H54 (cell line): Measurements from ENCODE around the gene ANAPC16.
"Not testable (repeated sequence)": the region's sequence is repeated elsewhere in the genome, so short reads cannot be mapped to it uniquely, and the experiment has no call there.

Source experiments
- DNase-seq: peaks from one replicate; pipeline ENCODE4 v3.0.0; 2011; ENCODE audit warnings: low spot score, mixed read lengths; ENCODE audit not compliant: insufficient read length
- FAIRE-seq: peaks from 3 replicates; lab custom pipeline; 2011; peaks lifted over from hg19 to GRCh38; lab: Jason Lieb, UNC
- POLR2A ChIP-seq: IDR thresholded peaks from 2 replicates; pipeline ENCODE4 v1.6.1; 2011; ENCODE audit warnings: low read depth, mild to moderate bottlenecking, low read length

ANAPC16 gene

GRCh38 chr10:72259491-72260238 lies 43.9 kb downstream of the ANAPC16 start:
- FAIRE-seq (no peak), DNase-seq (no peak)

DNA sequence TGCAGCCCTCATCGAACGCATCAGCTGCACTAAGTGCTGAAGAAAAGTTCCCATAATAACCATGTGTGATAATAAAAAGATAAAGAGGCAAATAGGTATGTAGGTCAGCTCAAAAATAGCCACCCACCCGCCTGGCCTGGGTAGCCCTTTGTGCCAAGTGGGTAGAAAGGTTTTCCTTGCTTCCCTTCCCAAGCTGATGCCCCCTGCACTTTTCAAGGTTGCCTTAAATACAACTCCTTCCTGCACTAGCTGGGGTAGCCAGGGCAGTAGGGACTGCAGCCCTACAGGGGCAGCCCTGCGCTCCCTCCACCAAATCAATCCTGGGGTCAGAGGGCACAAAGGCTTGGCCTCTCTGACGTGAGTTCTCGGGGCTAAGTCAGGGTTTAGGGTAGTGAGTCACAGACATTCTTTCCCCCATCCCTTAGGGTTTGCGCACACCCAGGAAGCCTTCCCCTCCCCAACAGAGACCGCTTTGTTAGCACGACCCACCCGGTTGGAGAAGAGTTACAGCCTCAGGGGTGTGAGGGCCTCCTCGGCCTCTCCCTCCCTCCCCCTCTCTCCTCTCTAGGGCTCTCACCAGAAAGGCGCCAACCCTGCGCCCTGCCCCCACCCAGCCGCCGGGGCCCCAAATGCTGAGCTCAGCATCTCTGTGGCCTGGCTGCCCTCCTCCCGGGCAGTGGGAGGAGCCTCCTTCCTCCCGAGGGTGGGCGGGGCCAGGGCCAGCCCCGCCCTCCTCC lies 44.6 kb downstream of the ANAPC16 start:
- FAIRE-seq (no peak), DNase-seq (peak; percentile 92)
- no peak for TF ChIP-seq POLR2A

More at GRCh38 chr10:72259491-72260238, 43.9 kb downstream of the ANAPC16 start:
- no peak for TF ChIP-seq POLR2A

DNA sequence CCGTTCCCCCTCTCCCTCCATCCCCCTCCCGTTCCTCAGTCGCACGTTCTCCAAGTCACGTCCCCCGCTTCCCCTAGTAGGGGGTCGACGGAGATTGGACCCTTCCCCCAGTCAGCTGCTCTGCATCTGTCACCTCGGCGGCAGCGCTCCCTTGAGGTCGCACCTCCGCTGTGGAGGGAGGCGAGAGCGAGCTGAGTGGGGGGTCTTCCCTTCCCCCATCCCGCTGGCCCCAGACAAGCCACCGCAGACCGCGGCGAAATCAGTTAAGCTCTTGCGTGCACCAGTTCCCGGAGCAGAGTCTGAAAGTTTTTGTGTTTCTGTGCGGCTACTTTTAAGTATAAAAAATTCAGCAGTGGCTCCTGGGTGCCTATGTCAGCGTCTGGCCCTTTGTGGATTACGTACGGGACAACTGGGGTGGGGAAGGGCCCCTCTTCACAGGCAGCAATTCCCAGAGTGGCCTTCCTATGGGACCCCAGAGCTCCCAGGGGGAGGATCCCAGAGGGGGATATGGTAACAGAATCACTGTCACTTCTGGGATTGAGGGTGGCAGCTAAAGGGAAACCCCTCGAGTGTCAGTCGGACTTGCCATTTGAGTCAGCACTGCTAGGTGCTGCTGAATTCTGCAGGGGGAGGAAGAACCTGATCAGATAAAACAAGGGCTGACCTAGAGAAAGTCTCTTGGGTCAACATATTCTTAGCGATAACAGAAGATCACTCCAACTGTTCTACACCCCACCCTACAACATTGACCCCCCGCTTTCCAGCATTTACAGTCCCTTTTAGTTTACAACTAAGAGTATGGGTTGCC lies 45.4 kb downstream of the ANAPC16 start:
- DNase-seq (no peak), FAIRE-seq (no peak)
- no peak for TF ChIP-seq POLR2A

- TF ChIP-seq POLR2A, result no peak
- no peak for DNase-seq
- no peak for FAIRE-seq
Measured at GRCh38 chr10:72261784-72262404, 46.1 kb downstream of the ANAPC16 start.

DNA sequence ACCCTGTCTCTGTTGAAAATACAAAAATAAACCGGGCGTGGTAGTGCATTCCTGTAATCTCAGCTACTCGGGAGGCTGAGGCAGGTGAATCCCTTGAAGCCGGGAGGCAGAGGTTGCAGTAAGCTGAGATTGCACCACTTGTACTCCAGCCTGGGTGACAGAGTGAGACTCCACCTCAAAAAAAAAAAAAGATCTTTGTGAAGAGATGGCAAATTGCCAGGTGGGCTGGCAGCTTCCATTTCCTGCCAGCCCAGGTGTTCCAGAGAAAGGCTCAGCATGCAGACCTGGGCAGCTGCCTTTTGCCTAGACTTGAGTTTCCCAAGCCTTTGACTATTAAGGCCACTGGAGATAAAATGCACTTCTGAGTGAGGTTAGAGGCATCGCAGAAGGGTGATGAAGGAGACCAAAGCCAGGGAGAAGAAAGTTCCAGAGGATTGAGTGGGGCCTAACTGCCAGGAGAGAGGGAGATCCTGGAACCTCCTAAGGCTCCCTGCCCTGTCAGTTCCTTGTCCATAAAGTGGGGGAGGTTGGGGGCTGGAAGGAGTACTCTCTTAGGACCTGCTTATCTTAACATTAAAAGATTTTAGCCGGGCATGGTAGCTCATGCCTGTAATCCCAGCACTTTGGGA lies 47.9 kb downstream of the ANAPC16 start:
- FAIRE-seq (no peak), DNase-seq (no peak)
- TF ChIP-seq POLR2A, result no peak

DNA sequence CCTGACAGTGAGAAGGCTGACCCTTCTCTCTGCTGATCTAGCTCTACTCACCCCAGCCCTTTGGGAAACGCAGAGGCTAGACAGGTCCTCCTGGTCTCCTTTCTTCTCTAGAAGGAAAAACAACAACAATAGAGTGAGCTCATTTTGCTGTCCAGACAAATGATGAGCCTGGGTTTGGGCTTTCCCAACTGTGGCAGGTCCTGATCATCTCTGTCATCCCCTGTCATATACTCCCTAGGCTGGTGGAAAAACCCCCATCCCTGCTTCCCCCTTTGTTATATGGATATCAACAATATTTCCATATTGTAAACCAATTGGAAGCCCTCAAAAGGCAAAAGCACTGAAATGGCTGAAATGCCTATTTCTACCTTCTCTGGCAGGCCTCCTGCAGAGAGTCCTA lies 48.7 kb downstream of the ANAPC16 start:
- no peak for TF ChIP-seq POLR2A
- FAIRE-seq (no peak), DNase-seq (no peak)

DNA sequence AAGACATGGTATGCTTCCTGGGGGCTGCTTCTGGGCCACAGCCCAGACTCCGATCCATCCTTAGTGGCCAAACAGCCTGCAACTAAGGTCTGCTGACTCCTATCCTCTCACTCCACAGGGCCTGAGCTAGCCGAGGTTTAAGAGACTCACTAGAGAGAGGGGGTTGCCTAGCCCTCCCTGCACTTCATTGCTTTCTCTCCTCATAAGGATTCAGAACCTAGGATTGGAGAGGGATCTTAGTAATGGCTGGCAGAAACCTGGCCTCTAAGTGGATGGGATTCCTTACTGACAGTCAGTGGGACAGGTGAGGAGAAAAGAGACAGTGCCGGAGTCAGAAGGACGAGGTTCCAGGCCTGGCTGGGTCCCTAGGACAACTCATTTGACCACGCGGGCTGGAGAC lies 49.7 kb downstream of the ANAPC16 start:
- no peak for DNase-seq
- no peak for TF ChIP-seq POLR2A
- no peak for FAIRE-seq

DNA sequence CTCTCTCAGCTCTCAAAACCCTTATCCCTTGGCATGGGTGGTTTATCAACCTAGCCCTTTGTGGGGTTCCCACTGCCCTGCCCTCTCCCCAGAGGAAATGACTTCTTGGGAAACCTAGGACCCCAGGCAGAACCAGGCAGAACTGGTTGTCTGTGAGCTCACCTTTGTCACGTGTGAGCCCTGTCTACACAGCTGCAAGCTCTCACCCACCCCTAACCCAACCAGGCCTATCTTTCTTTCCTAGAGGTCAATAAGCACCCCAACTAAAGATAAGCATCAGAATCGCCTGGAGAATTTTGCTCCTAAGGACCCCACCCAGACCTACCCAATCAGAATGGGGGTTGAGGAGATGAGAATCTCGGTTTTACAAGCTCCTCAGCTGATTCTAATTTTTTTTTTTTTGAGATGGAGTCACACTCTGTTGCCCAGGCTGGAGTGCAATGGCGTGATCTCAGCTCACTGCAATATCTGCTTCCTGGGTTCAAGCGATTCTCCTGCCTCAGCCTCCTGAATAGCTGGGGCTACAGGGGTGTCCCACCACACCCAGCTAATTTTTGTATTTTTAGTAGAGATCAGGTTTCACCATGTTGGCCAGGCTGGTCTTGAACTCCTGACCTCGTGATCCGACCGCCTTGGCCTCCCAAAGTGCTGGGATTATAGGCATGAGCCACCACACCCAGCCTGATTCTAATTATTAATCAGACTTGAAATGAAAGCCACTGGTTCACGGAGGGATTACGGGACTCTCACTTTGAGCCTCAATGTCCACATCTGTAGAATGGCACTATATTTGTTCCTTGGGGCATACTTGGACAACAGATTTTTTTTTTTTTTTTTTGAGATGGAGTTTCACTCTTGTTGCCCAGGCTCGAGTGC lies 50.4 kb downstream of the ANAPC16 start:
- no peak for DNase-seq
- no peak for TF ChIP-seq POLR2A
- FAIRE-seq, result no peak

GRCh38 chr10:72267381-72267780 lies 51.6 kb downstream of the ANAPC16 start:
- DNase-seq (no peak), FAIRE-seq (no peak)
- TF ChIP-seq POLR2A, result no peak

- DNase-seq (no peak), FAIRE-seq (no peak)
- TF ChIP-seq POLR2A, result no peak
Measured at GRCh38 chr10:72267819-72268399, 52.1 kb downstream of the ANAPC16 start.

- DNase-seq, result not testable (repeated sequence)
Measured at GRCh38 chr10:72268475-72269200, 52.8 kb downstream of the ANAPC16 start.

GRCh38 chr10:72270607-72271281 lies 54.9 kb downstream of the ANAPC16 start:
- TF ChIP-seq POLR2A, result no peak
- no peak for DNase-seq
- no peak for FAIRE-seq

More at GRCh38 chr10:72268475-72269200, 52.8 kb downstream of the ANAPC16 start:
- FAIRE-seq, result not testable (repeated sequence)
